Measurements from ENCODE around the gene PORCN. TPM values are rescaled to one million over a fixed set of nuclear protein-coding genes. Genes with fewer than 3 reads are reported as not detected.

Gene PORCN
- total RNA-seq (2014; rRNA removed; shearing (Covaris generic)): 10.2 and 17.1 TPM in 2 replicates

DNA sequence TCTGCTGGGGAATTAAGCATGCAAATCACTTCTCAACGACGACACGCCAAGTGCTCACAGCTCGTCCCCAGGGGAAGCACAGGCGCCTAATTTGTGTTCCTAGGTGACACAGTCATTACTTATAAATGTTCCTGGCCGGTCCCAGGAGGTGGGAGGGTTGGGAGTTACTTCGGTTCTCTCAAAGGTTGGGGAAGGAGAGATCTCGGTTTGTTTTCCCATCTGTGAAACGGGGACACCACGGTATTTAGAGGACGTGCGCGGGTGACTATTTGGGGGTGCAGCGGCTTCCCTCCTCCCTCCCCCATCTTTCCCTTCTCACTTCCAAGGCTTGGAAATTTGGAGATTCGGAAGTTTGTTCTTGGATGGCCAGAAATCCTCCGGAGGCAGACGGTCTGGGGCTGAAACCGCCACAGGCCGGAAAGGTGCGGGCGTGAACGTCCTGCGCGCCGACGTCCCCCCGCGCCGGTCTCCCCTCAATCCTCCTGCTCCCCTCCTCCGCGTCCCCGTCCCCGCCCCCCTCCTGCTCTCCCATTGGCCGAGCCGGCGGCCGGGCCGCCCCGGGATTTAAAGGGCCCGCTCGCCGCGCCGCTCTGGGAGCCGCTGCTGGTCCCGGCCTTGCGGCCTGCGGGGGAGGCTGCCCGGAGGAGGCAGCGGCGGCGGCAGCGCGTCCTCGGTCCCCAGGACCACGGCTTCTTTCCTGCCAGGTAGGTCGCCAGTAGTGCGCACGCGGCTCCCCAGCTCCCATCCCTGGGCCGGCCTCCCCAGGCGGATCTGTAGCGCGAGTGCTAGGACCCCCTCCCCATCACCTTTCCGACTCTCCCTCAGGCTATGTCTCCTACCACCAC, at the start of gene PORCN:
Gene PORCN (plus strand): TSS at position 593 of the 845 bp plus-strand sequence. CDS start 829 bp downstream, outside the sequence.
- peak; percentile 75 for DNase-seq (ENCODE audit: low read depth)

DNA sequence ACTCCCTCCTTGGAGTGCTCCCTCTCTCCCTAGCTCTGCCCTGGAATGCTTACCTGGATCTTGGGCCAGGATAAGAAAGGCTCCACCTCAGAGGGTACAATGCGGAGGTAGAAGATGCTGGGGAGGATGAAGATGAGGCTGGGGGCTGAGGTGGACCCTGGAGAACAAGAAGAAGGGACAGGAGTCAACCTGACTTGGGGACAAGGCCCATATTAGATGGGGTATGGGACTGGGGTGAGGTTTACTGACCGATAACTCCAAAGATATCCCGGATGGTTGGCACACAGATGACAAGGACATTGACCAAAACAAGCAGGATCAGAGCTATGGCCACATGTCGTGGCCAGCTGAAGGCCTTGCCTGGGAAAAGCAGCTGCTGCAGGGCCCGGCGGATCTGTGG, 49.3 kb upstream of the PORCN start:
- DNase-seq (ENCODE audit: low read depth): no peak

DNA sequence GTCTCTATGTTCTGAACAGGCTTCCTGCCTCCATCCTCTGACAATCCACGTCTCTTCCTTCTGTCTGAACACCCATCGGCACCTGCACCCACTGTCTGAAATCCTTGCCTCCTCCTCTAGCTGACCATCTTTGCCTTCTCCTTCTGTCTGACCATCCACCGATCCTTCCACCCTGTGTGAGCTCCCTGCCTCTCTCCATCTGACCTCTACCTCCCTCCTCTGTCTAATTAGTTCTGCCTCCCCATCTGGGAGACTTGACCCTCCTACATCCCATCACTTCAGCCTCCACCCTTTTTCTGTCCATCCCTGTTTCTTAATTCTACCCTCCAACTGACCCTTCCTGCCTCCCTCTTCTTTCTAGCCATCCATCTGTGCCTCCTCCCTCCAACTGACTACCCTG, 48.8 kb upstream of the PORCN start:
- DNase-seq (ENCODE audit: low read depth): no peak

DNA sequence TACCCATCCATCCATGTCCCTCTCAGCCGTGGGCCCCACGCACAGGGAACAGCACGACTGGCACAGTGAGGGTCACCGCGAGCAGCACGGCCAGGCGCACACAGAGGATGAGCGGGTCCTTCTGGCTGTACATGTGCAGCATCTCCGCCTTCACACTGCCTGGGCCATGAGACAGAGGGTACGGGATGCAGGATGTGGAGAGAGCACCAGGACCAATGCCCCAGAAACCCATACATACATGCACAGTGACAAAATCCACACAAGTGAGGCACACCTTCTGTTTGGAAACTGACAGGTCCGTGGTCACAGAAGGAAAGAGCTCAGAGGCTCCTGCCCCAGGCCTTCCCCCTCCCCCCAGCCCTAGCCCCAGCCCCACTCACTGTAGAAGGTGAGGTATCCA, 48.2 kb upstream of the PORCN start:
- no peak for DNase-seq (ENCODE audit: low read depth)

DNA sequence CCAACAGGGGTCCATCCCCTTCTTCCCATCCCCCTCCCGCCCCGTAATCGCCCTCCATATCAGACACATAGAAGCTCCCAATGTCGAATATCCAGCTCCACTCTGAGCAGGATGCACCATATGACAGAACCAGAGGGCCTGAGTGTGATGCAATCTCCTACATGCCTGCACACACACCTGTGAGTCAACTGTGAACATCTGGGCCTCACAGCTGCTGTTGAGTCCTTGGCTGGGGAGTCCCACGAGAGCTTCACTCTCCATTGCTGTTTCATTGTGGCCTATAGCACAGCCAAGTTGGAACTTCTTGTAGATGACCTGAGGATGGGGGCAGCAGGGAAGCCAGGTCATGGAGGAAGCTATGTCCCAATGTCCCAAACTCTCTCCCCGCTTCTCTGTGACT, 47.0 kb upstream of the PORCN start:
- DNase-seq (ENCODE audit: low read depth): no peak

DNA sequence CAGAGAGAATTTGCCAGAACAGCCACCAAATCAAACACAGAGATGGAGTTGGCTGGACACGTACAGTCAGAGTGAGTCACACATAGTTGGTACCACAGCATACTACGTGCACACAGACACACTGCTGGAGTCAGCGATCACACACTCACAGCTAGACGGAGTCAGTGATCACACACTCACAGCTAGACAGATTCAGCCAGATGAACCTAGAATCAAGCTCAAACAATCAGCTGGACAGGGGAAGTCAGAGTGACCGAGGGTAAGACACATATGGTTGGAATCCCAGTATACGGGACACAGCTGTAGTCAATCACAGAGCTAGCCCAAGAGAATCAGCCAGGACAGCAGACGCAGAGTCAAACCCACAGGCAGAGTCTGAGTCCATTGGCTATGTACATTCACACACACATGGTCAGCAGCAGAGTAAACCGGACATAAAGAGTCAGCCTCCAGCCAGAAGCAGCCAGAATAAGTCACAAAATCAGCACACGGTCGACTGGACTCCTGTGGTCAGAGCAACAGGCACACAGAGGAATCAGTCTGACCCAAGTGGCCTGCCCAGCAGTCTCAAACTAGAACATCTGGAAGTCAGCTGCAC, 43.4 kb upstream of the PORCN start:
- peak; percentile 74 for DNase-seq (ENCODE audit: low read depth)

DNA sequence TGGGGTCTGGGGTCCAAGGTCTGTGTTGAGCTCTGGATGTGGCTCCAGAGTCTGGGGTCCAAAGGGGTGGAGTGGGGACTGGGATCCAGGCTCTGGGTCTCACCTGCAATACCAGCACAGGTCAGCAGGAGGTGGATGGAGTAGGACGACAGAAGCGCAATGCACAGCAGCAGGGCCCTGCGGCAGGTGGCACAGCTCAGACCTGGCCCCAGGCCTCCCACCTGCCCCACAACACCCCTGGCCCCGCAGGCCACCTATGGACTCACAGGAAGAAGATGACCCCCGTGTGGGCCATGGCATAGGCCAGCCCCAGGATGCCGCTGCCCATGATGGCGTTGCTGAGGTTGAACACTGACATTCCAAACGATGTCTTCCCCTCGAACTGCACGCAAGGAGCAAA, 42.1 kb upstream of the PORCN start:
- DNase-seq (ENCODE audit: low read depth): no peak

DNA sequence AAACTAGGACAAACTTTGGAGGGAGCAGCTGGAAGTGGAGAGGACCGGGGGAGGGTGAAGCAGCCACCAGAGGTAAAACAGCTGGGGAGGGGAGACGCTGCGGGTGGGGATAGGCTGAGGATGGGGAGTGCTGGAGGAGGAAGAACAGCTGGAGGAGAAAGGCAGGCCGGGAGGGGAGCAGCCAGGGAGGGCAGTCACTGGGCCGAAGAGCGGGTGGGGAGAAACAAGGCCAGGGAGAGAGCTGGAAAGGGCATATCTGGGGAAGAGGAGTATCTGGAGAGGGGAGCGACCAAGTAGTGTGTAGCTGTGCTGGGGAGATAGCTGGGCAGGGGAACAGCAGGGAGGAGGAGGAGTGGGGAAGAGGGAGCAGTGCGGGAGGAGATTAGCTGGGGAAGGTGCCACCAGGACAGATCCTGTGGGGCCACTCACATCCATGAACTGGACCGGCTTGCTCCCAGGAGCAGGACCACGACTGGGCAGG, 41.5 kb upstream of the PORCN start:
- DNase-seq (ENCODE audit: low read depth): no peak

DNA sequence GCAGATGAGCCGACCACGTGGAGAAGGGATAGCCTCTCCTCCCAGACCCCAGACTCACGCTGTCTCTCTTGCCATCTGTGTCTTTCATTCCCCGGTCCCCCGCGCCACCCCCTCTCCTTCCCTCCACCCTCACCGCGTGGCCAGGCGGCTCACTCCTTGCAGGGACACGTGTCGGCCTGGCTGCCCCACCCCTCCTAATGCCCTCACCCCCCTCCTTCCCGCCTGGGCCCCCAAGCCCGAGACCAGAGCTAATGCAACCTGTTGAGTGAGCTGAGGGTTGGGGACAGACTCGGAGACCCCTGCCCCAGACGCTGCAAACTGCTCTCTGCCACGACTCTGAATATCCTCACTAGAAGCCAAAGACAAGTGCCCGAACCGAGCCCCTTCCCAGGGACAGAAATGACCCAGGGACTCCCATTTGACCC, 40.5 kb upstream of the PORCN start:
- no peak for DNase-seq (ENCODE audit: low read depth)

DNA sequence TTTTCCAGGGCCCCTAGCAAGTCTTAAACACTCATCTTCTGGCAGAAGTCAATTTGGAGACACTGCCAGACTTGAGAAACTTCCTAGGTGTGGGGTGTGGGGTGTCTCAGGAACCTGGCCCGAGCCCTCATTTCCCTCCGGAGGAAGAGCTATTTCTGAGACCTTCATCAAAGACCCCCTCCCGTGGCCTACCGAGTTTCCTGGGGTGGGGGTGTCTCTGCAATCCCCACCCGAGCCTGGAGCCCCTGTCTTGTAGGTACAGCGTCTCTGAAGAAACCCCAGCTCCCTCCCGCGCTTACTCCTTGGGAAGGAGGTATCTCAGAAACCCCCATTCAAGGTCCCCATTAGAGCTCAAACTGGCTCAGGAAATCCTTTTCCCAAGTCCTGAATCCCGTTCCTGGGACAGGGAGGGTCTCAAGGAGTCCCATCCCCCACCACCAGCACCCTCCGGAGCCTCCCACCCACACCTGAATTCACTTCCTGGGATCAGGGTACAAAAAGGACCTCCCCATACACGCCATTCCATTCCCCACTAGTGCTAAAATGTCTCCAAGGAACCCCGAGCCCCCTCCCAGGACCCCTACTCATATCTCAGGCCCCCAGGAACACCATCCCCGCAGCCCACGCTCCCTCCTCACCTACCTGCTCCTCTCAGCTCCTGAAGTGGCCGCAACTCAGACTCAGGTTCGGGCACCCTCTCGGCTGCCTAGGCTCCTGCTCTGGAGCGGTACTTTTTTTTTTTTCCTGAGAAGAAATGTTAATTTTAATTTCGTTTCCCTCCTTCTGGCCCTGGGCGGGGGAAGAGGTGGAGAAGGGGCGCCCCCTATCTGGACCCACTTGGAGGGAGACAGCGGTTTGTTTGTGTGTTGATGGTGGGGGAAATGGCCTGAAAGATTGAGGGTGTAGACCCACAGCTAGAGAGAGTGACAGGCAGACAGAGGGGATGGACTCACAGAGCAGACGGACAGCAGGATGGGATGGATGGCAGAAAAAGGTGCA, 39.8 kb upstream of the PORCN start:
- DNase-seq (ENCODE audit: low read depth): no peak

DNA sequence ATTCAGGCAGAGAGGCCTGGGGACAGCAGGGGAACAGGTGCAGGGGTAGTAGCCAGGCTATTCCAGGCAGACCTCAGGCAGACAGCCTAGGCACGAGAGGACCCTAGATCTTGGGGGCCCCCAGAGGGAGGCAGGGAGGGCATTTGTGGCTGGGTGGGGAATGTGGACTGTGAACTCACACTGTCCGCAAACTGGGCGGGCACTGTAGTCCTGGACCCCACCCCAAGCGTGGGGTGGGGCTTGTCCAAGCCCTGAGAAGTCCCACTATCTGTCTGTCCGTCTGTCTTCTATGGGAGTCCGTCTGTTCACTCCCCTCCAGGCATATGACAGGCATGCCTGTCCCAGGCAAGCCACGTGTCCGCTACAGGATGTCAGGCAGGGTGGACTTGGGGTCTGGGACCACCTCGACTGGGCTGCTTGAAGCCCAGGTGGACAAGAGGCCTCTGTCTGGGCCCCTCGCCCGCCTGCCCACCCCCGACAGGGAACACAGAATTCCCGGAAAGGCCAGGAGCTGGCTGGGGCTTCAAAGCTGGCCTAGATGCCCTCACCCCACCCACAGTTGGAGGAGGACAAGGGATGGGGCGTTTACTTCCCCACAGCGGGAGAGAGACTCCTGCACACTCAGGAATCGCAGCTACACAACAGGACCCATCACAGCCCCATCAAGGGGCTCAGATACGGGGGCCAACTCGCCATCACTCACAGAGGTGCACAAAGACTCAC, 38.5 kb upstream of the PORCN start, which contains the start of gene SLC38A5:
Gene SLC38A5 (minus strand): TSS at position 151 of the 723 bp plus-strand sequence. CDS start 2,336 bp downstream, outside the sequence.
- DNase-seq (ENCODE audit: low read depth): no peak

DNA sequence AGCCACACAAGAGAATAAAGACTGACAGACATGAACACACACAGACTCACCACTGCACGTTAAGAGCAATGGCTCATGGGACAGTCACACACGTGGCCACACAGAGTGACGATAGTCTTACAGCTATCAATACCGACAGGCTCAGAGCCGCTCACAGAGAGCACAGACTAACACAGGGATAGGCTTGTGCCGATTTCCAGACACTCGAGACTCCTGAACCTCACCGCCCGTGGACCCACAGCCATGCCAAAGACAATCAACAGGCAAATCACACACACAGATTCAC, 38.0 kb upstream of the PORCN start:
- DNase-seq (ENCODE audit: low read depth): no peak

DNA sequence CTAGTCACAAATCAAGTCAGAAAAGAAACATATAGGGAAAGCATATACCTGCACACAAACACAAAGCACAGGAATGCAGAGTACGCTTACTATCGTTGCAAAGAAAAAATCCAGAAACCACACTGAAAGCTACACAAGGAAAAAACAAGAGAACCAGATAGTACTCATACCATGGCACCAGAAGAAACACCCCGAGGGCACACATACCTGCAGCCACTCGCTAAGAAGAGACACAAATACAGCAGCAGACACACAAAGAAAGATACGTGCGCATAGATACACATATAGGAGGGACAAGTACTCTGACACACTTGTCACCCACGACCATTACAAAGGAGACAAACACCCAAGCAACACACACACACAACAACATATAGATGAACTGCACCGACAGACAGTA, 37.3 kb upstream of the PORCN start:
- no peak for DNase-seq (ENCODE audit: low read depth)

DNA sequence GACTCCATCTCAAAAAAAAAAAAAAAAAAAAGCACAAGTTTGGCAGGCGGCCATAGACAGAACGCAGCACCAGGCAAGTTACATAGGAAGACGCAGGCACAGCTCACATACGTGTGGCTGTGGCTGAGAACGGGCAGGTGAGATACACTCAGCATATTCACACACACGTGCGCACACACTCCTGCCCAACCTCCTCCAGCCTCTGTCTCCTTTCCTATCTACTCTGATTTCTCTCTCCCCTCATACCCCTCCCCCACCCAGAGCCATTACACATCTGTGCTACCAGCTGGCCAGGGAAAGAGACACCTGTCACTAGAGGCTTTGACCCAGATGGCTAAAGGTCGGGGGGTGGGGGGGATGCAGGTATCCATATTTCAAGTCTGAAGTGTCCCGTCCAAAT, 36.6 kb upstream of the PORCN start:
- DNase-seq (ENCODE audit: low read depth): no peak

DNA sequence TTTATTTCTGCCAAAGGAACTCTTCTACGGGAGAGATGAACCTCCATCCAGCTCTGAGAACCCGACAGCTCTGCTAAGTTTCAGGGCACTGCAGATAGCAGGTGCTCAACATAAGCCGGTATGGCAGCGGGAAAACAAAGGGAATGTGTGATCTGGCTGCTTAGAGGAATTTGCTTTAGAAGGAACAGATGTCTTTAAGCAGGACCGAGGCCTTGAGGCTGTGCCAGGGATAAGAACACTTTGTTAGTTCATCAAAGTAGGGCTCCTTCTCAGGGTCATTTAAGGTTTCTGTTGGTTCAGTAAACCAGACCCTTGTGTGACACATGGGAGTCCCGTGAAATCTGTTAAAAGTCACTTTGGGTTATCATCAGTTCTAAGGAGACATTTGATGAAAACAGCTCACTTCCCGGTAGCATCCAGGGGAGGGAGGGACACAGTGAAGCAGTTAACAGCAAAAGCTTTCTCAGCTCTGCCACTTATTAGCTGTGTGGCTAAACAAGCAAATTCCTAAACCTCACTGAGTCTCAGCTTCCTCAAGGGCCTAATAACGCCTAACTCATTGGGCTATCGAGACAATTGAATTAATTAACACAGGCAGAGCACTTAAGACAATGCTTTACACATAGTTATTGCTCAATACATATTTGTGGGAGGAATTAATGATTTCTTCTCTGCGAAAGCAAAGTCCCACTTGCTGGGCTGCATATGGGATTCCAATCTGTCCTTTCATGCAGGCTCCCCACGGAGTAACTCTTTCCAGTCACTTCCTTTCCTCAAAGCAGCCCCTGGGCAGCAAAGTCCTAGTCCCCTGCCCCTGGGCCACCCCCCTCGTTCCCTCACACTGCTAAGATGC, 35.7 kb upstream of the PORCN start:
- no peak for DNase-seq (ENCODE audit: low read depth)

DNA sequence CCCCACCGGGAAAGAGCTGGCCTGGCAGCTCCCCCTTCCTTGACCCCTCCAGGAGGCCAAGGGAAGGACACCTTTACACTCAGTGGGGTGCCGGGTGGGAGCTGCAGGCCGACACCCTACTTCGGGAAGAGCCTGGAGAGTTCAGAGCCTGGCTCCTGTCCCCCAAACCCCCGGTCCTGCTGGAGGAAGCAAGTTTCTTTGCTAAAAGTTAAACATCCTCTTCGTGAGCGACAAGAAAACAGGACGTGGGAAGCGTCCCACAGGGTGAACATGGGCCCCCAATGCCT, 35.1 kb upstream of the PORCN start:
- no peak for DNase-seq (ENCODE audit: low read depth)

DNA sequence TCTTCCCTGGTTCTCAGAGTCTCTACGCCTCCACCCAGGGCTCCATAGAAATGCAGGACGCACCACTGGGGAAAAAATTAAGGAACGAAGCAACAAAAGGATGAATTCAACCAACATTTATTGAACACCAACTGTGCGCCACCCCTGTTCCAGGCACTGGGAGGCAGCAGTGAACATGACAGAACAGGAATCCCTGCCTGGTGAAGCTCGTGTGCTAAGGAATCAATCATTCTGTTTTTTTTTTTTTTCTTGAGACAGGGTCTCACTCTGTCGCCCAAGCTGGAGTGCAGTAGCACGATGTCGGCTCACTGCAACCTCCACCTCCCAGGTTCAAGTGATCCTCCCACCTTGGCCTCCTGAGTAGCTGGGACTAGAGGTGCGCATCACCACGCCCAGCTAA, 34.7 kb upstream of the PORCN start:
- DNase-seq (ENCODE audit: low read depth): peak; percentile 15

DNA sequence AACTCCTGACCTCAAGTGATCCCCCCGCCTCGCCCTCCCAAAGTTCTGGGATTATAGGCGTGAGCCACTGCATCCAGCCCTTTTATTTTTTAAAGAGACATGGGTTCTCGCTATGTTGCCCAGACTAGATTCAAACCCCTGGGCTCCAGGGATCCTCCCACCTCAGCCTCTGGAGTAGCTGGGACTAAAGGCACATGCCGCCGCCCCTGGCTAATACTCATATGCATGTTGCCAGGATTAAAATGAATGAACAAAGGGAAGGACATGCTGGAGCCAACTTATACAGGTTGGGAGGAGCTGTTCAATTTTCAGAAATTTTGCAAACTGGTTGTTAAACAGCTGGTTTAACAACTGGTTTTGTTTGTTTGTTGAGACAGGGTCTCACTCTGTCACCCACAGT, 34.2 kb upstream of the PORCN start:
- DNase-seq (ENCODE audit: low read depth): no peak

DNA sequence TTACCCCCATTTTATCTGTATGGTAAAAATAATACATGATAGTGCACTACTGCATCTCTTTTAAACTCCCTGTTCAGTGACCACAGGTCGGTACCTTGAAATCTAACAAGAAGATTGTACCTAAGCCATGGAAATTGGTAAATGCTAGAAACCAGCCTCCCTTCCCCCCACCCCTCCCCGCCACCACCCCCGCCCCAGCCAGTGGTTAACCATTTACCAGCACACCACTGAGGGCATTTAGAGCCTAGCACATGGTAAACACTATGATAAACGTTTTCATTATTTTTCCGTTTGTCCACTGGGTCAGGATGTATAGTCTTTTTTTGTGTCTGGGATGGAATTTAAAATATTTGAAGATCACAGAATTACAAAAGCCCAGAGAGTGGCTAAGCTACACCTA, 33.5 kb upstream of the PORCN start:
- no peak for DNase-seq (ENCODE audit: low read depth)

DNA sequence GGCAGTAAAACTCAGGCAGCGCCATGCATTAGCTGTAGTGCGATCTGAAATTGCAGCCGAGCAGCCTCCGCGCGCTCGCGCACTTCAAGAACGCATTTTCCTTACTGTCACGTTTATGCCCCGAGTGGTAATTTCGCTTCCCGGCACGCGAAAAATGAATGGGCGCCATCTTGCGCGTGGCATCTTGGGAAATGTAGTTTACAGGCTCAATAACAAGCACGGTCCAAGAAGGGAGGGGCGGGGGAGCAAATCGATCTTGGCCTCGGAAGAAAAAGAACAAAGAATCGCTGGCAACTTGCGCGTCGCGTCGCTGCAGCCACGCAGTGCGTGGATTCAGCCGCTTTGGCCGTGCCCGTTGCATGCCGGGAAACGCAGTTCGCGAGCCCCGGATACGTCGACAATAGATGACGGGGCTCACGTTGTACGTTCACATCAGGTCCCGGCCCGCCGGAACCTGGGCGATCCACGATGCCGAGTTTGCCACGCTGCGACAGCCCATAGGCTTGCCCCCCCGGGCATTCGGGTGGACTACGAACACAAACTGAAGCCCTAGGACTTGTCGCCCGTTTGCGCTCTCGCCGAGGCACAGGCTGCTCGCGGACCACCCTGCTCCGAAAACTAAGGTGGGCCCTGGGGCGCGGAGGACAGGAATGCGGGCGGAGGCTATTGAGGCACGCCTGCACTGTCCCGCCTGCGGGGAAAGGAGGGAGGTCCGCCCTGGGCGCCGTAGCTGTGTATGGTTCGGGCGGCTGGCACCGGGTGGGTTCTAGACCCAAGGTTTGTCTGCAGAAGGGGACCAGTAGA, 32.8 kb upstream of the PORCN start, which contains the start of gene FTSJ1:
Gene FTSJ1 (plus strand): TSS at position 426 of the 804 bp plus-strand sequence. CDS start 1,849 bp downstream, outside the sequence.
- peak; percentile 90 for DNase-seq (ENCODE audit: low read depth)
